LNCAP (cell line): ENCODE data around the gene PRKAR2B.

ENCODE experiments used
- TF ChIP-seq, protein P1 (sequence below): fragments of 450-650 bp; IDR thresholded peaks from 2 replicates; pipeline ENCODE4 v1.5.1; 2017; ENCODE audit warnings: mild to moderate bottlenecking

Gene PRKAR2B

DNA sequence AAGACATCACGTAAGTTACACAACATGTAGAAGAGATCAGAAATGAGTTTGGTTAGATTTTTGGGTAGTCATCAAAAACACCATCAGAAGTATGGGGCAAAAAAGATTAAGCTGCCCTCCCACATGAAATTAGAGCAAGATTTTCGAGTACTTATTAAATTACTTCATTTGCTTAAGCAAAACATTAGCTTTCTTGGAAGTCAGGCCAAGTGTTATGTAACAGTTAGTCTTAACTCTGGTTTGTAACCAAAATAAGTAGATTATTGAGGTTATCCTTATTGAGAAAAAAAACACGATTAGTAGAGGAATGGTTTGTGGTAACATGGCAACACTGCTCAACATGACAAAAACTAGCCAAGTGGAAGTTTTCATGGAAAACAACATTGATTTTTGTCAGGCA is 162.2 kb downstream of the PRKAR2B start:
- TF ChIP-seq, protein P1, sequence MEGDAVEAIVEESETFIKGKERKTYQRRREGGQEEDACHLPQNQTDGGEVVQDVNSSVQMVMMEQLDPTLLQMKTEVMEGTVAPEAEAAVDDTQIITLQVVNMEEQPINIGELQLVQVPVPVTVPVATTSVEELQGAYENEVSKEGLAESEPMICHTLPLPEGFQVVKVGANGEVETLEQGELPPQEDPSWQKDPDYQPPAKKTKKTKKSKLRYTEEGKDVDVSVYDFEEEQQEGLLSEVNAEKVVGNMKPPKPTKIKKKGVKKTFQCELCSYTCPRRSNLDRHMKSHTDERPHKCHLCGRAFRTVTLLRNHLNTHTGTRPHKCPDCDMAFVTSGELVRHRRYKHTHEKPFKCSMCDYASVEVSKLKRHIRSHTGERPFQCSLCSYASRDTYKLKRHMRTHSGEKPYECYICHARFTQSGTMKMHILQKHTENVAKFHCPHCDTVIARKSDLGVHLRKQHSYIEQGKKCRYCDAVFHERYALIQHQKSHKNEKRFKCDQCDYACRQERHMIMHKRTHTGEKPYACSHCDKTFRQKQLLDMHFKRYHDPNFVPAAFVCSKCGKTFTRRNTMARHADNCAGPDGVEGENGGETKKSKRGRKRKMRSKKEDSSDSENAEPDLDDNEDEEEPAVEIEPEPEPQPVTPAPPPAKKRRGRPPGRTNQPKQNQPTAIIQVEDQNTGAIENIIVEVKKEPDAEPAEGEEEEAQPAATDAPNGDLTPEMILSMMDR = no peak

DNA sequence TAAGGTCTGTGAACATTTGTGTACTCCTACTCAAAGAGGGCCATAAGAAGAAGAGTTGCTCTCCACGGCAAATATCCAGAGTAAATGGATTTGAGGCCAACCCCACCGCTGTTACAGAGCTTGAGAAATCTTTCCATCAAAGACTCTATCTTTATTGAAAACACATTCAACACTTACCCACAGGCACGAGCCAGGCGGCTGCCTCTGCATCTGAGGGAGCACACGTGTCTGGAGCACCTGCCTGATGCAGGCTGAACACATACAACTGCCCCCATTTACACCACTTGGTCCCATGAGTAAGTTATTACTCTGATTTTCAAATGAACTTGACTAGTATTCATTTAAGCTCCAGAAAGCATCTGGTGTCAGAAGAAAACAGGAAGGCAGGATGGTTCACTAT is 163.0 kb downstream of the PRKAR2B start:
- TF ChIP-seq, protein P1 = no peak

DNA sequence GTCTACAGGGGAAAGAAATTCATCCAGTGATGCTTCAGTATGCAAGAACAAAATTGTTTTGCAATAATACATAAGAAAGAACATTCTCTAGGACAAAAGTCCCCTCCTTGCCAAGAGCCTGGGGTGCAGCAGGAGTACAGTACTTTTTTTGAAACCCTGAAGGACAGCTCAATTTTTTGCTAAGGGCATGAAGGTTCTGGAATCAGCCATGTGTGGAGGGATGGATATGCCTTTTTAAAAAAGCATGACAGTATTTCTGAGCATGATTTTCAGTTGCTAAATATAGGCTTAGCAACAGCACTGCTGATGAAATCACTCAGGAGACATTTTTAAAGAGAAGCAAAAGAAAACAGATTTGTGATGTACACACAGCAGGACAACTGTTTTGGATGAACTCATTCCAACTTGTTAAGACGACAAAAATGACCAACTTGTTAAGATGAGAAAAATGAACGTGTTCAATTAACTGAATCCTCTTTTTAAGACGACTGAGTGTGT is 163.6 kb downstream of the PRKAR2B start:
- TF ChIP-seq, protein P1 = no peak

DNA sequence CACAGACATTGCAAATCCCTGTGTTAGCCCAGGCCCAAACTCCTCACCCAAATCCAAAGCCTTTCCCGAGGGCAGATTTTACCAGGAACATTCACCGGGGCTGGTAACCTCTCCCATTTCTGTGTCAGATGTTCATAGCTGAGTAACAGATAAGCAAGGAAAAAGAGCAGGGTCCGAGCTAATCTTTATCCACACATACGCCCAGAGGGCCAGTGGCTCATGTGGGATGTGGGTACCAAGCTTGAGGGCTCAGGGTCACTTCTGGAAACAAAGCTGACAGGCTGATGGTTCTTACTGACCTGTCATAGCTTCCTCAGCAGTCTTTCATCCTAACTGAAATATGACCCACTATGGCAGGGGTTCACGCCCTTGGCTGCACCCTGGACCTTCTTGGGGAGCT is 164.1 kb downstream of the PRKAR2B start:
- TF ChIP-seq, protein P1 = no peak

DNA sequence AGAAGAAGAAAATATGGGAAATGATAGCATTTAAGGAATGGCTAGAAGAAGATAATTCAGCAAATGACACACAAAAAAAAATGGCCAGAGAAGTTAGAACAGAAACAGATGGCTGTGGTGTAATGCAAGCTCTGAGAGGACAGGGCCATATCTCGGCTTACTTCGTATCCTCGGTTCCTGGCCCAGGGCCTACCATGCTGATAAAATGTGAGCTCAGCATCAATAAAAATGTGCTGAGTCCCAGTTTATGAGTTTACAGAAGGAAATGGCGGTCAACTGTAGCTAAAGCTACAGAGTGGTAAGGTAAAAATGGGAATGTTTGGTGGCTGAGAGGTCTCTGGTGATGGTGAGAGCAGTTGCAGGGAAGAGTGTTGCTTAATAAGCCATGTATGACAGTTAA is 165.1 kb downstream of the PRKAR2B start:
- TF ChIP-seq, protein P1 = no peak

DNA sequence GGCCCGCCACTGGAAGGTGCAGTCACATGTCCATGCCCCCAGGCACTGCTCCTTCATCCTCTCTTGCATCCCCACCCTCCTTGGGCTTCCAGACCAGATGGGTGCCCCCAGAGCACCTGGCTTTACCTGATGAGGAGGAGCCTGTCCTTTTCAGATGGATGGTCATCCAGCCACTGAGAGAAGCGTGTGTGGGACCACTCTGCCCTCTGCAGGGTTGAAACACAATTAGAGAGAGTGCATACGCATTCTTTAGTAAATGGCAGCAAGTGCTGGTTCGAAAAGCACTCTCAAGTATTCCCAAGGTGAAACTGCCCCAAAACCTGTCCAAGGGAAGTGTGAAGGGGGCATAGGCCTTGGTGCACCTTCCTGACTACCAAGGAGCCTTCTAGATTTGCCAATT is 165.9 kb downstream of the PRKAR2B start:
- TF ChIP-seq, protein P1 = no peak
